Trophoblast cell (in vitro differentiated cells and primary cell): Measurements from ENCODE around the gene HES7.
A peak's percentile ranks its signal among the peaks of the same experiment; 100 is the strongest.

Source experiments
- DNase-seq, 2 donors: peaks; one replicate each; pipeline ENCODE4 v3.0.0-alpha.2; 2016
- H2AFZ ChIP-seq: 2 replicates; pipeline ENCODE4 v1.6.1; 2013; ENCODE audit warnings: low read length, moderate library complexity, mild to moderate bottlenecking; ENCODE audit not compliant: insufficient read depth, poor library complexity
- H2AK5ac ChIP-seq: 2 replicates; pipeline ENCODE4 v1.6.1; 2013; ENCODE audit warnings: mild to moderate bottlenecking, low read length
- H2BK120ac ChIP-seq: 2 replicates; pipeline ENCODE4 v1.6.1; 2013; ENCODE audit warnings: low read length, mild to moderate bottlenecking, moderate library complexity; ENCODE audit not compliant: insufficient read depth, poor library complexity
- H2BK12ac ChIP-seq: 2 replicates; pipeline ENCODE4 v1.6.1; 2013; ENCODE audit warnings: mild to moderate bottlenecking, low read length, moderate library complexity
- H2BK5ac ChIP-seq: 2 replicates; pipeline ENCODE4 v1.6.1; 2013; ENCODE audit warnings: low read length, low read depth, moderate library complexity, mild to moderate bottlenecking; ENCODE audit not compliant: poor library complexity
- H3K14ac ChIP-seq: 2 replicates; pipeline ENCODE4 v1.6.1; 2013; ENCODE audit warnings: mild to moderate bottlenecking, low read length
- H3K18ac ChIP-seq: 2 replicates; pipeline ENCODE4 v1.6.1; 2013; ENCODE audit warnings: mild to moderate bottlenecking, low read length
- H3K23ac ChIP-seq: 2 replicates; pipeline ENCODE4 v1.6.1; 2013; ENCODE audit warnings: low read length
- H3K27ac ChIP-seq: 2 replicates; pipeline ENCODE4 v1.5.1; 2013; ENCODE audit warnings: low read depth, mild to moderate bottlenecking, inconsistent platforms, low read length, moderate library complexity
- H3K27me3 ChIP-seq: 2 replicates; pipeline ENCODE4 v1.6.1; 2013; ENCODE audit warnings: inconsistent platforms, mild to moderate bottlenecking, low read length, moderate library complexity; ENCODE audit not compliant: insufficient read depth
- H3K36me3 ChIP-seq, 2 experiments: 1 replicate in 1 of 2; 2 replicates in 1 of 2; pipeline ENCODE4 v1.6.1; 2013; ENCODE audit warnings: low read length in 2 of 2, mild to moderate bottlenecking in 2 of 2, moderate library complexity in 1 of 2; ENCODE audit not compliant: insufficient read depth in 2 of 2, control insufficient read depth in 1 of 2
- H3K4ac ChIP-seq: 2 replicates; pipeline ENCODE4 v1.6.1; 2013; ENCODE audit warnings: low read depth, mild to moderate bottlenecking, low read length, moderate library complexity
- H3K4me1 ChIP-seq, 2 experiments: 1 replicate in 1 of 2; 2 replicates in 1 of 2; pipeline ENCODE4 v1.6.1; 2013; ENCODE audit warnings: low read length in 2 of 2, mild to moderate bottlenecking in 2 of 2, moderate library complexity in 1 of 2; ENCODE audit not compliant: insufficient read depth in 2 of 2, control insufficient read depth in 1 of 2
- H3K4me2 ChIP-seq: 2 replicates; pipeline ENCODE4 v1.6.1; 2013; ENCODE audit warnings: inconsistent platforms, mild to moderate bottlenecking, low read length, moderate library complexity
- H3K4me3 ChIP-seq: 2 replicates; pipeline ENCODE4 v1.5.1; 2013; ENCODE audit warnings: mild to moderate bottlenecking, low read depth, low read length, inconsistent platforms
- H3K79me1 ChIP-seq: one replicate; pipeline ENCODE4 v1.6.1; 2013; ENCODE audit warnings: low read length
- H3K79me2 ChIP-seq: 2 replicates; pipeline ENCODE4 v1.6.1; 2013; ENCODE audit warnings: low read length, mild to moderate bottlenecking; ENCODE audit not compliant: control insufficient read depth, insufficient read depth, poor library complexity
- H3K9ac ChIP-seq: 2 replicates; pipeline ENCODE4 v1.6.1; 2013; ENCODE audit warnings: mild to moderate bottlenecking, low read length
- H3K9me3 ChIP-seq: 2 replicates; pipeline ENCODE4 v1.6.1; 2013; ENCODE audit warnings: low read depth, mild to moderate bottlenecking, control low read depth, inconsistent platforms, low read length; ENCODE audit not compliant: insufficient read depth
- H4K12ac ChIP-seq: 2 replicates; pipeline ENCODE4 v1.6.1; 2013; ENCODE audit warnings: low read depth, mild to moderate bottlenecking, low read length, moderate library complexity
- H4K8ac ChIP-seq: 2 replicates; pipeline ENCODE4 v1.6.1; 2013; ENCODE audit warnings: low read depth, mild to moderate bottlenecking, low read length, moderate library complexity
- H4K91ac ChIP-seq: one replicate; pipeline ENCODE4 v1.6.1; 2013; ENCODE audit warnings: low read depth, mild to moderate bottlenecking, low read length, moderate library complexity
- WGBS: extraction: QIAGEN DNeasy Blood & Tissue Kit; methylation state at CpG from one replicate; pipeline ENCODE4 v1.1.7; 2013; ENCODE audit warnings: missing lambda C conversion rate; ENCODE audit not compliant: insufficient read length, insufficient coverage; ENCODE audit errors: extremely low coverage; 5-methylcytosine and 5-hydroxymethylcytosine counted together

Gene HES7

DNA sequence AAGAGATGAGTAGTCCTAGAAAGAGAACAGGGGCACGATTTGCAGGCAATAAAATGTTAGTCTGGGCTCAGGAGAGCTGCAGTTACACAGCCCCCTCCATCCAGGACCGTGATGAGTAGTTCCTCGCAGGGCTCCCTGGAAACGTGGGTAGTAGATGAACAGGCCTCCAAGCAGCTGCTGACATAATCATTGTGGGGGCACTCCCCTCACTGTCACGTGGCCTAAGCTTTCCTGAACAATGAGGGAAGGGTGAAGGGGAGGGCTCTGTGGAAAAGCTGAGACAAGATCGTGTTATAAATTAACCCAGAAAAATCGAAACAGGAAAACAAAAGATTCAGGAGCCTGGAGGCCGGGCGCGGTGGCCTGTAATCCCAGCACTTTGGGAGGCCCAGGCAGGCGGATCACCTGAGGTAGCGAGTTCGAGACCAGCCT, 29.6 kb upstream of the HES7 start:
- no peak overlapping the region for H3K9ac ChIP-seq
- H2BK5ac ChIP-seq: no peak overlapping the region
- peak in 1 of 2 donors; percentile 49 for DNase-seq
- no CpG with 5 or more reads among the region's 13 CpGs for WGBS
- H3K27me3 ChIP-seq: no peaks in the 10 kb centered on the region
- H3K4me1 ChIP-seq: peaks cover 22 to 32% of the 10 kb centered on the region in 2 experiments
- H4K8ac ChIP-seq: no peak overlapping the region
- H2BK120ac ChIP-seq: no peak overlapping the region
- H4K12ac ChIP-seq: no peak overlapping the region
- H3K36me3 ChIP-seq: peaks cover 13 to 17% of the 10 kb centered on the region in 2 experiments
- no peak overlapping the region for H3K14ac ChIP-seq
- H3K4me3 ChIP-seq: no peak overlapping the region
- H3K4ac ChIP-seq: no peak overlapping the region
- no peak overlapping the region for H2AFZ ChIP-seq
- peaks cover 2% of the 10 kb centered on the region for H3K79me2 ChIP-seq
- peaks cover 13% of the 10 kb centered on the region for H3K79me1 ChIP-seq
- no peak overlapping the region for H4K91ac ChIP-seq
- H2AK5ac ChIP-seq: no peak overlapping the region
- no peak overlapping the region for H3K4me2 ChIP-seq
- H2BK12ac ChIP-seq: no peak overlapping the region
- no peaks in the 10 kb centered on the region for H3K9me3 ChIP-seq
- H3K18ac ChIP-seq: no peak overlapping the region
- H3K23ac ChIP-seq: no peak overlapping the region
- H3K27ac ChIP-seq: no peak overlapping the region

DNA sequence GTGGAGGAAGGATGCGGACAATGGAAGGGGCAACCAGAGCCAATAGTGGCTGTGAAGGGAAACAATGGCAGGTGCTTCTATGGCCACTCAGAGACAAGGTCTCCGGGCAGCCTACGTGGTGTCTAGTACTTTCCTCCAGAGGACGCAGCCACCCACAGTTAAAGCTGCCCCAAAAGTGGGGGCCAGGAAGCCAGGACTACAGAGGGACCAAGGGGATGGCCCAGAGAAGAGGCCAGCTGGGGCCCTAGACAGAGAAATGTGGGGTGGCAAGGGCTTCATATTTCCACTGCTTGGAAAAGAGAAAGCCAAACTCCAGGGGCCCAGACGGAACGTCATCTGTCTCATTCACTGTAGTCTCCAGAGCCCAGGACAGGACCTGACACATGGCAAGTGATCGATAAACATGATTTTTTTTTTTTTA, 29.1 kb upstream of the HES7 start:
- Histone ChIP-seq H3K4me3 (no peak overlapping the region), H4K8ac (no peak overlapping the region), H2AFZ (no peak overlapping the region), H3K27me3 (no peaks in the 10 kb centered on the region), H2BK5ac (no peak overlapping the region), H2AK5ac (no peak overlapping the region), H3K23ac (no peak overlapping the region), H3K27ac (no peak overlapping the region), H2BK12ac (no peak overlapping the region), H3K79me2 (peaks cover 2% of the 10 kb centered on the region), H3K14ac (no peak overlapping the region), H2BK120ac (no peak overlapping the region), H3K9me3 (no peaks in the 10 kb centered on the region), H3K4me2 (no peak overlapping the region), H3K4ac (no peak overlapping the region), H4K91ac (no peak overlapping the region), H3K4me1 (peaks cover 22 to 32% of the 10 kb centered on the region in 2 experiments), H3K9ac (no peak overlapping the region), H3K79me1 (peaks cover 13% of the 10 kb centered on the region), H3K18ac (no peak overlapping the region), H3K36me3 (peaks cover 18 to 20% of the 10 kb centered on the region in 2 experiments), H4K12ac (no peak overlapping the region)
- no peak for DNase-seq
- WGBS: no CpG with 5 or more reads among the region's 7 CpGs

DNA sequence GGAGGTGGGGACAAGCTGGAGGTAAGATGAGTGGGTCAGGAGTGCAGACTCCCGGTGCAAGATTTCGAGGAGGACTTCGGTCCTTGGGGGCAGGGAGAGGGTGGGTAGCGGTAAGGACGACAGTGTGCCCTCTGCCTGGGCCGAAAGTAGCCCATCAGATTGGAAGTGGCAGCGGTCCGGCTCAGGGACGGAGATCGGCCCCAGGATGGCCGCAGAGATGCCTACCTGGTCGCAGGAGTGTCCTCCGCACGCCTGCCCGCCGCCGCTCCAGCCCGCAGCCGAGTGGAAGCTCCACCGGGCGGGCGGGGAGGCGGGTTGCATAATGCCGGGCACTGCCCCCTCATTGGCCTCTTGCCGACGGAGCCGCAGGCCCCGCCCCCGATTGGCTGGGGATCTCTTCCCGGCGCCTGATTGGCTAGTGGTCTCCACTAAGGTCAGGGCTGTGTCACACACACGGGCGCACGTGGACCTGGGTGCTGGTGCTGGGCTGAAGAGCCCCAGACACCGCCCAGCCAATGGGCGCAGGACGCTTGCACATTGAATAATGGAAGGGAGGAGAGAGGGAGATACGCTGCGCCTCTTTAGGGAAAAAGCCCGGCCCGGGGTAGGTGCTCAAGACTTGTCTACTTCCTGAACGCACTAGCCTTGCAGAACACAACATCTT, 28.3 kb upstream of the HES7 start, which contains the start of gene PER1:
Gene PER1 (minus strand): TSS at position 293 of the 664 bp plus-strand sequence. CDS start 1,698 bp downstream, outside the sequence.
- H3K4ac ChIP-seq: peak within 1 kb of the TSS; percentile 36
- H3K9ac ChIP-seq: peak within 1 kb of the TSS; percentile 33
- peak within 1 kb of the TSS; percentile 89 for H3K4me2 ChIP-seq
- peak within 1 kb of the TSS; percentile 1 for H2AFZ ChIP-seq
- peaks cover 26 to 28% of the 10 kb centered on the region in 2 experiments for H3K36me3 ChIP-seq
- peaks cover 2% of the 10 kb centered on the region for H3K79me2 ChIP-seq
- H3K27me3 ChIP-seq: no peaks in the 10 kb centered on the region
- peak within 1 kb of the TSS; percentile 51 for H4K8ac ChIP-seq
- H3K27ac ChIP-seq: no peak within 1 kb of the TSS
- no peaks in the 10 kb centered on the region for H3K9me3 ChIP-seq
- DNase-seq: peak; percentile 93 to 95
- H2BK12ac ChIP-seq: no peak within 1 kb of the TSS
- WGBS: no CpG with 5 or more reads among the region's 42 CpGs
- peak within 1 kb of the TSS; percentile 1 for H4K91ac ChIP-seq
- peak within 1 kb of the TSS; percentile 63 for H3K18ac ChIP-seq
- peak within 1 kb of the TSS; percentile 43 for H3K14ac ChIP-seq
- H3K4me1 ChIP-seq: peaks cover 22 to 32% of the 10 kb centered on the region in 2 experiments
- no peak within 1 kb of the TSS for H2AK5ac ChIP-seq
- H3K4me3 ChIP-seq: peak within 1 kb of the TSS; percentile 79
- H3K79me1 ChIP-seq: peaks cover 13% of the 10 kb centered on the region
- H3K23ac ChIP-seq: no peak within 1 kb of the TSS
- H2BK5ac ChIP-seq: peak within 1 kb of the TSS; percentile 11
- H2BK120ac ChIP-seq: no peak within 1 kb of the TSS
- no peak within 1 kb of the TSS for H4K12ac ChIP-seq

DNA sequence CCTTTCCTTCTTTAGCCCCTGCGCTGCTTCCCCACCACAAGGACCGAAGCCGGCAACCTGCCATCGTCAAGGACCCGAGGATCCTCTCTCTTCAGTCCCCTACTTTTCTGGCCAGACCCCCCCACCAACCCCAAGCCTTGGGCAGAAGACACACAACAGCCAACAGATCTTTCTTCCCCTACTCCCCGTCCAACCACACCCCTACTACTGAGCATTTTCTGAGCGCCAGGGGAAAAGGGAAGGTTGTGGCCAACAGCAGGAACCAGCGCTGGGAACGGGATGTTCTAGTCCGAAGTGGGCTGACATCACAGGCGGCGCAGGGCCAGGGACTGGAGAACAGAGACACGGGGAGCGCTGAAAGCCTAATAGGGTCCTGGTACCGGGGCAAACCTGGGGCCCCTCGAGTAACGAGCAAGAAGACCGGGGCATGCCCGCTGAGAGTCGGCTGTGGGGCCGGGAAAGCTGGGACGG, 27.8 kb upstream of the HES7 start:
- Histone ChIP-seq H3K4me1 (peaks cover 22 to 32% of the 10 kb centered on the region in 2 experiments), H3K27me3 (no peaks in the 10 kb centered on the region), H3K4ac (peak overlapping the region; percentile 36), H2BK12ac (no peak overlapping the region), H3K23ac (no peak overlapping the region), H2BK5ac (no peak overlapping the region), H2AFZ (peak overlapping the region; percentile 1), H4K8ac (peak overlapping the region; percentile 51), H3K9ac (peak overlapping the region; percentile 33), H3K14ac (peak overlapping the region; percentile 43), H4K12ac (no peak overlapping the region), H3K4me3 (peak overlapping the region; percentile 79), H3K18ac (peak overlapping the region; percentile 63), H3K9me3 (no peaks in the 10 kb centered on the region), H3K79me1 (peaks cover 9% of the 10 kb centered on the region), H3K36me3 (peaks cover 31 to 33% of the 10 kb centered on the region in 2 experiments), H3K27ac (no peak overlapping the region), H3K79me2 (peaks cover 2% of the 10 kb centered on the region), H4K91ac (peak overlapping the region; percentile 1), H2AK5ac (no peak overlapping the region), H2BK120ac (no peak overlapping the region), H3K4me2 (peak overlapping the region; percentile 89)
- no CpG with 5 or more reads among the region's 22 CpGs for WGBS
- DNase-seq: peak in 1 of 2 donors; percentile 54
